ENCODE measurements around the gene MOB3B.

MOB3B gene

GRCh38 chr9:27398982-27399653 lies 130.5 kb downstream of the MOB3B start:
- TF ChIP-seq SIN3A (IDR thresholded peaks at IDR 0.05; ENCODE audit: borderline replicate concordance, insufficient read depth, low read length) (no peak), POLR2AphosphoS5 (IDR thresholded peaks at IDR 0.05; ENCODE audit: low read depth, low read length) (no peak), TAF1 (IDR thresholded peaks at IDR 0.05; ENCODE audit: borderline replicate concordance, insufficient read depth, low read length) (no peak), REST (IDR thresholded peaks at IDR 0.05; ENCODE audit: insufficient read depth in 1 of 2, low read depth in 2 of 2, low read length in 2 of 2) (no peak), FOXP2 (optimal IDR thresholded peaks at IDR 0.05; ENCODE audit: borderline replicate concordance, extremely low read depth, extremely low read length, insufficient read depth) (no peak)

- TF ChIP-seq TAF1 (IDR thresholded peaks at IDR 0.05; ENCODE audit: borderline replicate concordance, insufficient read depth, low read length) (no peak), REST (IDR thresholded peaks at IDR 0.05; ENCODE audit: insufficient read depth in 1 of 2, low read depth in 2 of 2, low read length in 2 of 2) (no peak), FOXP2 (optimal IDR thresholded peaks at IDR 0.05; ENCODE audit: borderline replicate concordance, extremely low read depth, extremely low read length, insufficient read depth) (no peak)
Observed at GRCh38 chr9:27396495-27396894, 133.1 kb downstream of the MOB3B start.

GRCh38 chr9:27395484-27395921 lies 134.1 kb downstream of the MOB3B start:
- no peak for TF ChIP-seq REST (IDR thresholded peaks at IDR 0.05; ENCODE audit: insufficient read depth in 1 of 2, low read depth in 2 of 2, low read length in 2 of 2)
- no peak for TF ChIP-seq FOXP2 (optimal IDR thresholded peaks at IDR 0.05; ENCODE audit: borderline replicate concordance, extremely low read depth, extremely low read length, insufficient read depth)
- no peak for TF ChIP-seq TAF1 (IDR thresholded peaks at IDR 0.05; ENCODE audit: borderline replicate concordance, insufficient read depth, low read length)
- no peak for TF ChIP-seq POLR2AphosphoS5 (IDR thresholded peaks at IDR 0.05; ENCODE audit: low read depth, low read length)

- TF ChIP-seq FOXP2 (optimal IDR thresholded peaks at IDR 0.05; ENCODE audit: borderline replicate concordance, extremely low read depth, extremely low read length, insufficient read depth) (no peak), REST (IDR thresholded peaks at IDR 0.05; ENCODE audit: insufficient read depth in 1 of 2, low read depth in 2 of 2, low read length in 2 of 2) (no peak), SIN3A (IDR thresholded peaks at IDR 0.05; ENCODE audit: borderline replicate concordance, insufficient read depth, low read length) (no peak), TAF1 (IDR thresholded peaks at IDR 0.05; ENCODE audit: borderline replicate concordance, insufficient read depth, low read length) (no peak), POLR2AphosphoS5 (IDR thresholded peaks at IDR 0.05; ENCODE audit: low read depth, low read length) (no peak)
Observed at GRCh38 chr9:27394826-27395201, 134.8 kb downstream of the MOB3B start.

Data from PFSK-1 (cell line).